CD4-positive, CD25-positive, alpha-beta regulatory T cell (primary cell): ENCODE results near the gene DDR2. TPM values are rescaled to one million over a fixed set of nuclear protein-coding genes. Genes with fewer than 3 reads are reported as not detected.

ENCODE experiments used
- ATAC-seq, 2 donors: fragments of 150-1000 bp; cut with Tn5 transposase; one replicate each; pipeline ENCODE4 v1.10.0; 2021; ENCODE audit warnings: low read depth in 2 of 2, moderate number of reproducible peaks in 2 of 2, moderate library complexity in 1 of 2
- DNase-seq, 3 donors: peaks; one replicate each; pipeline versions ENCODE4 v3.0.0 to v3.0.0-alpha.2; 2012 to 2022; ENCODE audit warnings: mixed read lengths in 1 of 3
- H3K27ac ChIP-seq: one replicate; pipeline ENCODE4 v1.7.0; 2013; ENCODE audit warnings: mild to moderate bottlenecking, low read length; ENCODE audit not compliant: insufficient read depth, poor library complexity, severe bottlenecking
- H3K27me3 ChIP-seq: one replicate; pipeline ENCODE4 v1.7.0; 2013; ENCODE audit warnings: low read length; ENCODE audit not compliant: control insufficient read depth, insufficient read depth
- H3K36me3 ChIP-seq: one replicate; pipeline ENCODE4 v1.7.0; 2013; ENCODE audit warnings: mild to moderate bottlenecking, low read length, moderate library complexity; ENCODE audit not compliant: control insufficient read depth, insufficient read depth
- H3K4me1 ChIP-seq: 2 replicates; pipeline ENCODE4 v1.7.0; 2013; ENCODE audit warnings: mild to moderate bottlenecking, low read length; ENCODE audit not compliant: insufficient read depth, control insufficient read depth, poor library complexity, severe bottlenecking
- H3K4me3 ChIP-seq: one replicate; pipeline ENCODE4 v1.7.0; 2013; ENCODE audit warnings: low read depth, mild to moderate bottlenecking, low read length, moderate library complexity
- H3K9me3 ChIP-seq, 2 experiments: 1 replicate in 1 of 2; 2 replicates in 1 of 2; pipeline ENCODE4 v1.7.0; 2013; ENCODE audit warnings: low read length in 2 of 2, mild to moderate bottlenecking in 1 of 2, moderate library complexity in 1 of 2; ENCODE audit not compliant: control insufficient read depth in 2 of 2
- H3K27ac Mint-ChIP-seq, 3 donors: one replicate each; pipeline ENCODE4 v1.8.0; 2020 to 2022; ENCODE audit warnings: mild to moderate bottlenecking in 3 of 3, mixed read lengths in 3 of 3, moderate library complexity in 2 of 3
- H3K27me3 Mint-ChIP-seq: one replicate; pipeline ENCODE4 v1.8.0; 2022; ENCODE audit warnings: mild to moderate bottlenecking, mixed read lengths
- H3K36me3 Mint-ChIP-seq: one replicate; pipeline ENCODE4 v1.8.0; 2020; ENCODE audit warnings: mixed read lengths
- H3K4me1 Mint-ChIP-seq, 4 donors: one replicate each; pipeline ENCODE4 v1.8.0; 2020 to 2022; ENCODE audit warnings: mixed read lengths in 4 of 4, mild to moderate bottlenecking in 1 of 4
- H3K4me3 Mint-ChIP-seq, 4 donors: one replicate each; pipeline ENCODE4 v1.8.0; 2020 to 2022; ENCODE audit warnings: mild to moderate bottlenecking in 4 of 4, mixed read lengths in 4 of 4, moderate library complexity in 3 of 4
- H3K9me3 Mint-ChIP-seq, 7 donors: one replicate each; pipeline ENCODE4 v1.8.0; 2020 to 2022; ENCODE audit warnings: mixed read lengths in 7 of 7, mild to moderate bottlenecking in 3 of 7, moderate library complexity in 2 of 7
- polyA plus RNA-seq, 4 donors: library from polyadenylated mRNA; unstranded; fragments of 300-500 nt; fragmentation: Illumina TruSeq; gene quantifications; one replicate each; pipeline ENCODE4 v1.2.3, GENCODE V29; 2021
- total RNA-seq: library from RNA; stranded (reverse); gene quantifications from one replicate; pipeline ENCODE4 v1.2.3, GENCODE V29; 2022

Gene DDR2
- total and polyA plus RNA-seq, 5 donors from 2014 or later, result 0.32 TPM; not detected in 4

- no peaks in the 10 kb centered on the region for H3K9me3 ChIP-seq
- H3K4me1 Mint-ChIP-seq, result no peaks in the 10 kb centered on the region
- ATAC-seq (no peak), DNase-seq (no peak)
- H3K27me3 Mint-ChIP-seq, result peaks cover 8% of the 10 kb centered on the region
- H3K27ac Mint-ChIP-seq, result peak overlapping the region in 1 of 3 donors; percentile 7
- H3K4me3 ChIP-seq, result no peak overlapping the region
- no peaks in the 10 kb centered on the region for H3K27me3 ChIP-seq
- H3K4me1 ChIP-seq, result no peaks in the 10 kb centered on the region
- H3K36me3 ChIP-seq, result no peaks in the 10 kb centered on the region
- H3K9me3 Mint-ChIP-seq, result no peaks in the 10 kb centered on the region
- H3K27ac ChIP-seq, result no peak overlapping the region
- no peaks in the 10 kb centered on the region for H3K36me3 Mint-ChIP-seq
- H3K4me3 Mint-ChIP-seq, result peak overlapping the region in 1 of 4 donors; percentile 11
Measured at GRCh38 chr1:162696286-162696862, 64.1 kb downstream of the DDR2 start.

GRCh38 chr1:162697140-162697895, 65.1 kb downstream of the DDR2 start:
- Histone ChIP-seq H3K27me3 (no peaks in the 10 kb centered on the region), H3K36me3 (no peaks in the 10 kb centered on the region), H3K27ac (no peak overlapping the region), H3K4me1 (no peaks in the 10 kb centered on the region), H3K9me3 (no peaks in the 10 kb centered on the region), H3K4me3 (no peak overlapping the region)
- Mint-ChIP-seq H3K27ac (no peak overlapping the region), H3K9me3 (no peaks in the 10 kb centered on the region), H3K36me3 (no peaks in the 10 kb centered on the region), H3K4me3 (no peak overlapping the region), H3K4me1 (no peaks in the 10 kb centered on the region), H3K27me3 (peaks cover 8% of the 10 kb centered on the region)
- no peak for DNase-seq
- ATAC-seq, result no peak

- Mint-ChIP-seq H3K4me1 (no peaks in the 10 kb centered on the region), H3K4me3 (no peak overlapping the region), H3K27me3 (peaks cover 8% of the 10 kb centered on the region), H3K36me3 (no peaks in the 10 kb centered on the region), H3K9me3 (no peaks in the 10 kb centered on the region), H3K27ac (no peak overlapping the region)
- ATAC-seq (no peak), DNase-seq (no peak)
- H3K4me1 ChIP-seq, result no peaks in the 10 kb centered on the region
- H3K9me3 ChIP-seq, result no peaks in the 10 kb centered on the region
- H3K27me3 ChIP-seq, result no peaks in the 10 kb centered on the region
- no peaks in the 10 kb centered on the region for H3K36me3 ChIP-seq
- no peak overlapping the region for H3K27ac ChIP-seq
- no peak overlapping the region for H3K4me3 ChIP-seq
Measured at GRCh38 chr1:162699366-162699765, 67.1 kb downstream of the DDR2 start.

GRCh38 chr1:162700131-162700530, 67.9 kb downstream of the DDR2 start:
- Mint-ChIP-seq H3K27me3 (peaks cover 8% of the 10 kb centered on the region), H3K4me1 (no peaks in the 10 kb centered on the region), H3K9me3 (no peaks in the 10 kb centered on the region), H3K36me3 (no peaks in the 10 kb centered on the region), H3K4me3 (no peak overlapping the region), H3K27ac (no peak overlapping the region)
- Histone ChIP-seq H3K36me3 (no peaks in the 10 kb centered on the region), H3K4me1 (no peaks in the 10 kb centered on the region), H3K27ac (no peak overlapping the region), H3K27me3 (no peaks in the 10 kb centered on the region), H3K4me3 (no peak overlapping the region), H3K9me3 (no peaks in the 10 kb centered on the region)
- DNase-seq (no peak), ATAC-seq (no peak)

- Mint-ChIP-seq H3K27ac (no peak overlapping the region), H3K4me3 (no peak overlapping the region), H3K27me3 (peaks cover 8% of the 10 kb centered on the region), H3K36me3 (no peaks in the 10 kb centered on the region), H3K4me1 (no peaks in the 10 kb centered on the region), H3K9me3 (no peaks in the 10 kb centered on the region)
- H3K36me3 ChIP-seq, result no peaks in the 10 kb centered on the region
- H3K4me1 ChIP-seq, result no peaks in the 10 kb centered on the region
- ATAC-seq (no peak), DNase-seq (peak in 1 of 3 donors; percentile 17)
- H3K4me3 ChIP-seq, result no peak overlapping the region
- H3K27me3 ChIP-seq, result no peaks in the 10 kb centered on the region
- H3K9me3 ChIP-seq, result no peaks in the 10 kb centered on the region
- no peak overlapping the region for H3K27ac ChIP-seq
Measured at GRCh38 chr1:162701286-162701685, 69.0 kb downstream of the DDR2 start.

- no peak for ATAC-seq
- no peak overlapping the region for H3K27ac ChIP-seq
- no peaks in the 10 kb centered on the region for H3K9me3 Mint-ChIP-seq
- H3K9me3 ChIP-seq, result no peaks in the 10 kb centered on the region
- H3K27me3 ChIP-seq, result no peaks in the 10 kb centered on the region
- H3K4me3 Mint-ChIP-seq, result no peak overlapping the region
- no peak overlapping the region for H3K4me3 ChIP-seq
- H3K4me1 Mint-ChIP-seq, result no peaks in the 10 kb centered on the region
- no peak overlapping the region for H3K27ac Mint-ChIP-seq
- no peaks in the 10 kb centered on the region for H3K36me3 ChIP-seq
- no peak for DNase-seq
- H3K36me3 Mint-ChIP-seq, result no peaks in the 10 kb centered on the region
- H3K4me1 ChIP-seq, result no peaks in the 10 kb centered on the region
- H3K27me3 Mint-ChIP-seq, result no peaks in the 10 kb centered on the region
Measured at GRCh38 chr1:162702628-162703027, 70.4 kb downstream of the DDR2 start.

- no peaks in the 10 kb centered on the region for H3K27me3 Mint-ChIP-seq
- H3K36me3 Mint-ChIP-seq, result no peaks in the 10 kb centered on the region
- Histone ChIP-seq H3K9me3 (no peaks in the 10 kb centered on the region), H3K36me3 (no peaks in the 10 kb centered on the region), H3K4me1 (no peaks in the 10 kb centered on the region), H3K27ac (no peak overlapping the region), H3K4me3 (no peak overlapping the region), H3K27me3 (no peaks in the 10 kb centered on the region)
- no peak overlapping the region for H3K27ac Mint-ChIP-seq
- DNase-seq (no peak), ATAC-seq (no peak)
- no peak overlapping the region for H3K4me3 Mint-ChIP-seq
- H3K9me3 Mint-ChIP-seq, result no peaks in the 10 kb centered on the region
- H3K4me1 Mint-ChIP-seq, result no peaks in the 10 kb centered on the region
Measured at GRCh38 chr1:162703708-162704107, 71.4 kb downstream of the DDR2 start.
